ENCODE data around the gene PHOSPHO1. TPM values are rescaled to one million over a fixed set of nuclear protein-coding genes. Genes with fewer than 3 reads are reported as not detected.

Gene PHOSPHO1
- total RNA-seq, 1 donor, result under 0.01 TPM

GRCh38 chr17:49213399-49213798, 17.2 kb downstream of the PHOSPHO1 start:
- no peak for DNase-seq (ENCODE audit: low read depth)
- TF ChIP-seq, protein P1, sequence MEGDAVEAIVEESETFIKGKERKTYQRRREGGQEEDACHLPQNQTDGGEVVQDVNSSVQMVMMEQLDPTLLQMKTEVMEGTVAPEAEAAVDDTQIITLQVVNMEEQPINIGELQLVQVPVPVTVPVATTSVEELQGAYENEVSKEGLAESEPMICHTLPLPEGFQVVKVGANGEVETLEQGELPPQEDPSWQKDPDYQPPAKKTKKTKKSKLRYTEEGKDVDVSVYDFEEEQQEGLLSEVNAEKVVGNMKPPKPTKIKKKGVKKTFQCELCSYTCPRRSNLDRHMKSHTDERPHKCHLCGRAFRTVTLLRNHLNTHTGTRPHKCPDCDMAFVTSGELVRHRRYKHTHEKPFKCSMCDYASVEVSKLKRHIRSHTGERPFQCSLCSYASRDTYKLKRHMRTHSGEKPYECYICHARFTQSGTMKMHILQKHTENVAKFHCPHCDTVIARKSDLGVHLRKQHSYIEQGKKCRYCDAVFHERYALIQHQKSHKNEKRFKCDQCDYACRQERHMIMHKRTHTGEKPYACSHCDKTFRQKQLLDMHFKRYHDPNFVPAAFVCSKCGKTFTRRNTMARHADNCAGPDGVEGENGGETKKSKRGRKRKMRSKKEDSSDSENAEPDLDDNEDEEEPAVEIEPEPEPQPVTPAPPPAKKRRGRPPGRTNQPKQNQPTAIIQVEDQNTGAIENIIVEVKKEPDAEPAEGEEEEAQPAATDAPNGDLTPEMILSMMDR (IDR thresholded peaks at IDR 0.05; ENCODE audit: insufficient read depth, low read depth, low read length), result no peak
- H3K4me3 ChIP-seq (ENCODE audit: low read depth, low read length), result no peak overlapping the region

- TF ChIP-seq, protein P1 (IDR thresholded peaks at IDR 0.05; ENCODE audit: insufficient read depth, low read depth, low read length), result no peak
- peak; percentile 53 for DNase-seq (ENCODE audit: low read depth)
- peak within 1 kb of the TSS; percentile 49 for H3K4me3 ChIP-seq (ENCODE audit: low read depth, low read length)
Observed at GRCh38 chr17:49210158-49211029, 20.2 kb downstream of the PHOSPHO1 start, which contains the start of the genes ABI3 and GNGT2. Gene ABI3, plus strand, starts transcription at chr17:49210707. Its CDS starts 18 bp downstream, at chr17:49210725. Gene GNGT2, minus strand, starts transcription at chr17:49210574. Its CDS starts 3,152 bp downstream, at chr17:49207422.

- no peak overlapping the region for H3K4me3 ChIP-seq (ENCODE audit: low read depth, low read length)
- DNase-seq (ENCODE audit: low read depth), result no peak
- TF ChIP-seq, protein P1 (IDR thresholded peaks at IDR 0.05; ENCODE audit: insufficient read depth, low read depth, low read length), result no peak
Observed at GRCh38 chr17:49209061-49209571, 21.5 kb downstream of the PHOSPHO1 start.

GRCh38 chr17:49204516-49204915, 26.1 kb downstream of the PHOSPHO1 start:
- DNase-seq (ENCODE audit: low read depth), result no peak
- H3K4me3 ChIP-seq (ENCODE audit: low read depth, low read length), result no peak overlapping the region
- TF ChIP-seq, protein P1 (IDR thresholded peaks at IDR 0.05; ENCODE audit: insufficient read depth, low read depth, low read length), result no peak

DNA sequence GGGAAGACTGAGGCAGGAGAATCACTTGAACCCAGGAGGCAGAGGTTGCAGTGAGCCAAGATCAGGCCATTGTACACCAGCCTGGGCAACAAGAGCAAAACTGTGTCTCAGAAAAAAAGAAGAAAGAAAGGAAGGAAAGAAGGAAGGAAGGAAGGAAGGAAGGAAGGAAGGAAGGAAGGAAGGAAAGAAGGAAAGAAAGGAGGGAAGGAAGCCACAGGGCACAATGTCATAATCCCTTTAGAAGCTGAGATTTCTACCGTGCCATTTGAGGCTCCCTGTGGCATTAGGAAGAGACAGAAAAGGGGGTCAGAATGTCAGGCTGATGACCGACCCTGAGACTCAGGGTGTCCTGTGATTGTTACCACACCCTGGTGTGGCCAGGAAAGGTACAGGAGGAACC, 26.8 kb downstream of the PHOSPHO1 start:
- TF ChIP-seq, protein P1 (IDR thresholded peaks at IDR 0.05; ENCODE audit: insufficient read depth, low read depth, low read length), result no peak
- no peak for DNase-seq (ENCODE audit: low read depth)
- H3K4me3 ChIP-seq (ENCODE audit: low read depth, low read length), result no peak overlapping the region

DNA sequence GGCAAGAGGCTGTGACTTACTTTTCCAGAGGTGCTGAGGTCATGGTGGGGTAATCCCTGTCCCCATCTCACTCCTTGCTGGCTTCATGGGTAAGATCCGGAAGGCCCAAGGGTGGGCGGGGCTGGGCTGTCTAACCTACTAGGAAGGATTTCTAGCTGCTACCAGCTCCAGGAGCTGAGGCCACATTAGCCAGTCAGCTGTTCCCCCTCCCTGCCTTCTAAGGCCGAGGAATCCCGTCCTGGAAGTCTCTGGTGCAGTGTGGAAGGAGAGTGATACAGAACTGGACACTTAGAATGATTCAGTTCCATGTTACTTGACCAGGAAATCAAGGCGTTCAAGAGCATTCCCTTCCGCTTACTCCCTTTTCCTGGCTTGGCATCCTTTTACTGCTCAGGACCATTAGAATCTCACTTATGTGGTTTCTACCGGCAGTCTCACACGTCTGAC, 29.1 kb downstream of the PHOSPHO1 start:
- H3K4me3 ChIP-seq (ENCODE audit: low read depth, low read length), result no peak overlapping the region
- TF ChIP-seq, protein P1 (IDR thresholded peaks at IDR 0.05; ENCODE audit: insufficient read depth, low read depth, low read length), result no peak
- no peak for DNase-seq (ENCODE audit: low read depth)
